ENCODE results near the gene TMPRSS11E. TPM values are rescaled to one million over a fixed set of nuclear protein-coding genes. Genes with fewer than 3 reads are reported as not detected.

Gene TMPRSS11E
- total RNA-seq, 1 experiment from 2014 or later, result 2.3 TPM

- H3K4me3 Mint-ChIP-seq, result no peak overlapping the region
- Histone ChIP-seq H4K91ac (ENCODE audit: insufficient read length, low read depth, low read length) (no peak overlapping the region), H3K9me3 (ENCODE audit: control insufficient read depth, low read depth, low read length) (no peaks in the 10 kb centered on the region), H3K79me1 (ENCODE audit: insufficient read depth, low read depth, low read length, poor library complexity, severe bottlenecking) (no peaks in the 10 kb centered on the region), H2BK120ac (ENCODE audit: low read depth, low read length, poor library complexity, severe bottlenecking) (no peak overlapping the region), H4K8ac (replicated peaks; ENCODE audit: insufficient read length, low read depth, low read length) (no peak overlapping the region), H3K27me3 (ENCODE audit: insufficient read depth, low read length) (no peaks in the 10 kb centered on the region), H2AK5ac (ENCODE audit: insufficient read length, low read length) (no peak overlapping the region), H3K23me2 (ENCODE audit: insufficient read length, low read depth, low read length, poor library complexity, severe bottlenecking) (no peaks in the 10 kb centered on the region), H2AFZ (ENCODE audit: low read length) (no peak overlapping the region), H2BK20ac (ENCODE audit: low read depth, low read length, poor library complexity, severe bottlenecking) (no peak overlapping the region), H3K79me2 (ENCODE audit: insufficient read depth, low read length) (no peaks in the 10 kb centered on the region), H2BK5ac (ENCODE audit: insufficient read length, low read length) (no peak overlapping the region), H3T11ph (ENCODE audit: low read length) (no peak overlapping the region), H3K27ac (ENCODE audit: insufficient read length, low read depth, low read length) (no peak overlapping the region), H3K9ac (ENCODE audit: extremely low read depth, insufficient read length, low read length) (no peak overlapping the region), H2BK15ac (ENCODE audit: low read depth, low read length) (no peak overlapping the region), H3K56ac (ENCODE audit: insufficient read length, low read depth, low read length) (no peak overlapping the region), H4K5ac (ENCODE audit: insufficient read length, low read depth, low read length) (no peak overlapping the region), H3K4me1 (ENCODE audit: insufficient read depth, low read length) (no peaks in the 10 kb centered on the region; the same call in 1 of the 2 replicates), H3K18ac (ENCODE audit: insufficient read length, low read depth, low read length) (no peak overlapping the region), H3K14ac (ENCODE audit: insufficient read depth, low read length) (no peak overlapping the region), H3K4ac (ENCODE audit: low read depth, low read length) (no peak overlapping the region), H3K4me2 (ENCODE audit: insufficient read depth, insufficient read length, low read length) (no peak overlapping the region), H2BK12ac (ENCODE audit: insufficient read length, low read depth, low read length) (no peak overlapping the region), H3K23ac (ENCODE audit: insufficient read length, low read depth, low read length) (no peak overlapping the region), H4K20me1 (ENCODE audit: control insufficient read depth, insufficient read depth, insufficient read length) (no peaks in the 10 kb centered on the region)
- no peak overlapping the region for H3K27ac Mint-ChIP-seq
- peaks cover 6 to 31% of the 10 kb centered on the region in 2 experiments for H3K4me1 Mint-ChIP-seq
- no peaks in the 10 kb centered on the region for H3K27me3 Mint-ChIP-seq (ENCODE audit: low read depth)
- H3K9me3 Mint-ChIP-seq, result peaks cover 4 to 6% of the 10 kb centered on the region in 2 experiments; a peak in 2 of 5 replicates
- no peak for TF ChIP-seq CTCF (conservative IDR thresholded peaks at IDR 0.05)
- WGBS (ENCODE audit: extremely low coverage, insufficient read length, low lambda C conversion rate), result no CpG with 5 or more reads among the region's 2 CpGs
- peaks cover 3 to 15% (median 5%) of the 10 kb centered on the region in 3 experiments; a peak in 5 of 7 replicates for H3K36me3 Mint-ChIP-seq (ENCODE audit: insufficient read depth in 1 of 3, low read depth in 3 of 3)
- no peak for DNase-seq
Measured at GRCh38 chr4:68466185-68466584, 18.9 kb downstream of the TMPRSS11E start.

All from H9 (cell line).